ENCODE measurements around the gene POR.

The POR gene

DNA sequence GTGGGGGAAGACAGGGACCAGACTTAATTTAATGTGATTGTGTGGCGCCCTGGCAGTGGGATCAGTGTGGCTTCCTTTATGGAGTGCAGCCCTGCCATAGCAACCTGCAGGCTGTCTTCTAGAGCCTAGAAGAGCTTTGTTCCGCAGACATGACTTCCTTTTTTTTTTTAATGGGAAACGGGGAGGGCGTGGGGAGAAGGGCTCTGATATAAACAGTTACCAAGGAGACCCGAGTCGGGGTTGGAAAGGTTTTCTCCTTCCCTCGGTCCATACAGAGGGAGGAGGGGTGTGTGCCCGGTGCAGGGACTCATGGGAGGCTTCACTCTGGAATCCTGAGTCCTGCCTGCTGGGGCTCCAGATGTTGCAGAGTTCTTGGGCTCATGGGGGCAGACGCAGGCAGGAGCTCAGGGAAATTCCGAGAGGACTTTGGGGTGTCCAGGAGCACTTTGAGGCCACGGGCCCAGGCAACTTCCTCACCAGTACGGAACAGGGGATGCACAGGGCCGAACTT, 52.6 kb downstream of the POR start:
- no peaks in the 10 kb centered on the region for H3K9me3 ChIP-seq (replicated peaks; ENCODE audit: insufficient read depth, low read length)
- H3K27ac ChIP-seq (ENCODE audit: low read length): no peak overlapping the region
- H2AFZ ChIP-seq (ENCODE audit: low read length): no peak overlapping the region

DNA sequence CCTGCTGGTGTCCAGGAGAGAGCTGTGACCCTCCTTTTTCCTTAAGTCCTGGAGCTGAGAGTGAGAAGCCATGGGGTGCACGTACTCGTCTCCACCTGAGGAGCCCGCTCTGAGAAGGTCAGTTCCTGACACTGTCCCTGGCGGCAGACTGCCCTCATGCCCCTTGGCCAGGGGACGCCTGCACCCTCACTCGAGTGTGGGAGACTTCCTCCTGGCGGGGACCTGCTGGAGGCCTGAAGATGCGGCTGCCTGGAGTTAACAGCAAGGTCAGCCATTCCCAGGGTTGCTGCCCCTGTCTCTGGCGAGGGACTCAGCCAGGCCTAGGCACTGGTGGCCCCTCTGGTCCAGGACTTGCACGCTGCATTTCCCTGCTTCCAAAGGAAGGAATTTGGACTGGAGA, 53.1 kb downstream of the POR start:
- Histone ChIP-seq H3K9me3 (replicated peaks; ENCODE audit: insufficient read depth, low read length) (no peaks in the 10 kb centered on the region), H3K9ac (ENCODE audit: low read length) (no peak overlapping the region), H3K4me1 (ENCODE audit: low read length) (no peaks in the 10 kb centered on the region), H3K27ac (ENCODE audit: low read length) (no peak overlapping the region), H3K36me3 (replicated peaks; ENCODE audit: insufficient read depth, low read length) (no peaks in the 10 kb centered on the region), H3K9me2 (replicated peaks; ENCODE audit: insufficient read depth, low read length) (no peaks in the 10 kb centered on the region), H3K27me3 (replicated peaks; ENCODE audit: insufficient read depth, low read length) (no peaks in the 10 kb centered on the region), H3K79me2 (ENCODE audit: low read length) (no peaks in the 10 kb centered on the region), H2AFZ (ENCODE audit: low read length) (no peak overlapping the region), H4K20me1 (ENCODE audit: insufficient read depth, low read length) (no peaks in the 10 kb centered on the region), H3K4me3 (ENCODE audit: low read length) (no peak overlapping the region), H3K4me2 (ENCODE audit: low read depth, low read length) (no peak overlapping the region), H3F3A (ENCODE audit: insufficient read depth, low read length) (no peaks in the 10 kb centered on the region)
- TF ChIP-seq, protein P1, sequence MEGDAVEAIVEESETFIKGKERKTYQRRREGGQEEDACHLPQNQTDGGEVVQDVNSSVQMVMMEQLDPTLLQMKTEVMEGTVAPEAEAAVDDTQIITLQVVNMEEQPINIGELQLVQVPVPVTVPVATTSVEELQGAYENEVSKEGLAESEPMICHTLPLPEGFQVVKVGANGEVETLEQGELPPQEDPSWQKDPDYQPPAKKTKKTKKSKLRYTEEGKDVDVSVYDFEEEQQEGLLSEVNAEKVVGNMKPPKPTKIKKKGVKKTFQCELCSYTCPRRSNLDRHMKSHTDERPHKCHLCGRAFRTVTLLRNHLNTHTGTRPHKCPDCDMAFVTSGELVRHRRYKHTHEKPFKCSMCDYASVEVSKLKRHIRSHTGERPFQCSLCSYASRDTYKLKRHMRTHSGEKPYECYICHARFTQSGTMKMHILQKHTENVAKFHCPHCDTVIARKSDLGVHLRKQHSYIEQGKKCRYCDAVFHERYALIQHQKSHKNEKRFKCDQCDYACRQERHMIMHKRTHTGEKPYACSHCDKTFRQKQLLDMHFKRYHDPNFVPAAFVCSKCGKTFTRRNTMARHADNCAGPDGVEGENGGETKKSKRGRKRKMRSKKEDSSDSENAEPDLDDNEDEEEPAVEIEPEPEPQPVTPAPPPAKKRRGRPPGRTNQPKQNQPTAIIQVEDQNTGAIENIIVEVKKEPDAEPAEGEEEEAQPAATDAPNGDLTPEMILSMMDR (IDR thresholded peaks at IDR 0.05; ENCODE audit: low read length): no peak
- TF ChIP-seq EZH2 (optimal IDR thresholded peaks at IDR 0.05; ENCODE audit: low read depth, low read length) (no peak), EZH2phosphoT487 (IDR thresholded peaks at IDR 0.05; ENCODE audit: low read length) (no peak)
- no peak for DNase-seq

More for the DNA sequence above, 52.6 kb downstream of the POR start:
- no peaks in the 10 kb centered on the region for H3K4me1 ChIP-seq (ENCODE audit: low read length)
- no peak for DNase-seq
- H3K9me2 ChIP-seq (replicated peaks; ENCODE audit: insufficient read depth, low read length): no peaks in the 10 kb centered on the region
- no peak overlapping the region for H3K9ac ChIP-seq (ENCODE audit: low read length)
- no peaks in the 10 kb centered on the region for H3K27me3 ChIP-seq (replicated peaks; ENCODE audit: insufficient read depth, low read length)
- no peaks in the 10 kb centered on the region for H3K36me3 ChIP-seq (replicated peaks; ENCODE audit: insufficient read depth, low read length)
- H3K4me3 ChIP-seq (ENCODE audit: low read length): no peak overlapping the region
- H3F3A ChIP-seq (ENCODE audit: insufficient read depth, low read length): no peaks in the 10 kb centered on the region
- TF ChIP-seq, protein P1 (IDR thresholded peaks at IDR 0.05; ENCODE audit: low read length): no peak
- TF ChIP-seq EZH2phosphoT487 (IDR thresholded peaks at IDR 0.05; ENCODE audit: low read length) (no peak), EZH2 (optimal IDR thresholded peaks at IDR 0.05; ENCODE audit: low read depth, low read length) (no peak)
- H4K20me1 ChIP-seq (ENCODE audit: insufficient read depth, low read length): no peaks in the 10 kb centered on the region
- H3K4me2 ChIP-seq (ENCODE audit: low read depth, low read length): no peak overlapping the region
- H3K79me2 ChIP-seq (ENCODE audit: low read length): no peaks in the 10 kb centered on the region

DNA sequence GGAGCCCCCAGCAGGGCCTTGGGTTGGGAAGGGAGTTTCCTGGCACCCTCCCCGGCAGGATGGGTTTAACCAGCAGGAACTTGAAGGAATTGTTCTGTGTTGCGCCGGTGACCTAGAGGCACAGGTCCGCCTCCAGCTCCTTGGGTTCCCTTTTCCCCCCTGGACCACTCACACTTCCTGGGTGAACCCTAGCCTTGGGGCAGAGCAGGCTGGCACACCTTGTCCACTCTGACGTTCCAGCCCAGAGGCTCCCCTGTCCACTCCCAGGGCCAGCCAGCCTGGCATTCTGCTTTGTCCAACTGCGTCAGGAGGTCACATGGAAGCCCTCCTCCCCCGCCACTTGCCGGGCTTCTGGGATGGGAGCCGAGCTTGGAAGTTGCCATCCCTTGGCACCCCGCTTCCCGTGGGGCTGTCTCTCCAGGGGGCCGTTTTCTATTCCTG, 53.6 kb downstream of the POR start:
- H3K79me2 ChIP-seq (ENCODE audit: low read length): no peaks in the 10 kb centered on the region
- H3K4me1 ChIP-seq (ENCODE audit: low read length): no peaks in the 10 kb centered on the region
- H3K9me3 ChIP-seq (replicated peaks; ENCODE audit: insufficient read depth, low read length): no peaks in the 10 kb centered on the region
- no peak overlapping the region for H3K4me3 ChIP-seq (ENCODE audit: low read length)
- TF ChIP-seq EZH2 (optimal IDR thresholded peaks at IDR 0.05; ENCODE audit: low read depth, low read length): no peak
- TF ChIP-seq, protein P1 (IDR thresholded peaks at IDR 0.05; ENCODE audit: low read length): no peak
- no peak for TF ChIP-seq EZH2phosphoT487 (IDR thresholded peaks at IDR 0.05; ENCODE audit: low read length)
- no peaks in the 10 kb centered on the region for H4K20me1 ChIP-seq (ENCODE audit: insufficient read depth, low read length)
- H3K27ac ChIP-seq (ENCODE audit: low read length): no peak overlapping the region
- no peaks in the 10 kb centered on the region for H3F3A ChIP-seq (ENCODE audit: insufficient read depth, low read length)
- H3K36me3 ChIP-seq (replicated peaks; ENCODE audit: insufficient read depth, low read length): no peaks in the 10 kb centered on the region
- no peak overlapping the region for H2AFZ ChIP-seq (ENCODE audit: low read length)
- no peak overlapping the region for H3K9ac ChIP-seq (ENCODE audit: low read length)
- DNase-seq: no peak
- H3K9me2 ChIP-seq (replicated peaks; ENCODE audit: insufficient read depth, low read length): no peaks in the 10 kb centered on the region
- no peak overlapping the region for H3K4me2 ChIP-seq (ENCODE audit: low read depth, low read length)
- no peaks in the 10 kb centered on the region for H3K27me3 ChIP-seq (replicated peaks; ENCODE audit: insufficient read depth, low read length)
